Vagina (tissue), 2 donors: ENCODE measurements around the gene BSPRY. TPM values are rescaled to one million over a fixed set of nuclear protein-coding genes. Genes with fewer than 3 reads are reported as not detected.

Experiments
- DNase-seq, 2 donors: peaks; one replicate each; pipeline ENCODE4 v3.0.0-alpha.2; 2017; ENCODE audit errors: extremely low spot score in 2 of 2
- H3K27ac ChIP-seq: fragments of 200-600 bp; sonication (generic); one replicate; pipeline ENCODE4 v1.5.1; 2019
- H3K27me3 ChIP-seq: fragments of 200-600 bp; sonication (generic); one replicate; pipeline ENCODE4 v1.5.1; 2019
- H3K36me3 ChIP-seq, 2 donors: fragments of 200-600 bp; sonication (generic); one replicate each; pipeline ENCODE4 v1.5.1; 2017 to 2019
- H3K4me1 ChIP-seq: fragments of 200-600 bp; sonication (generic); one replicate; pipeline ENCODE4 v1.5.1; 2019
- H3K4me3 ChIP-seq, 2 donors: fragments of 200-600 bp; sonication (generic); 1 replicate in 1 of 2; 2 replicates in 1 of 2; pipeline ENCODE4 v1.5.1; 2016 to 2019
- H3K9me3 ChIP-seq: fragments of 200-600 bp; sonication (generic); one replicate; pipeline ENCODE4 v1.5.1; 2019
- CTCF ChIP-seq, 3 experiments: fragments of 450-650 bp in 2 of 3; fragments of 200-600 bp in 1 of 3; sonication (generic) in 1 of 3; IDR thresholded peaks; one replicate each; pipeline ENCODE4 v1.5.1; 2017 to 2019; ENCODE audit warnings: antibody characterized with exemption in 3 of 3, mild to moderate bottlenecking in 2 of 3, moderate library complexity in 2 of 3
- POLR2A ChIP-seq, 2 donors: fragments of 450-650 bp; IDR thresholded peaks; one replicate each; pipeline ENCODE4 v1.6.1; 2017; ENCODE audit warnings: antibody characterized with exemption in 2 of 2, mild to moderate bottlenecking in 2 of 2, moderate library complexity in 2 of 2
- POLR2AphosphoS5 ChIP-seq, 2 donors: sonication (generic); formaldehyde crosslinking; IDR thresholded peaks; one replicate each; pipeline ENCODE4 v1.9.0; 2017; ENCODE audit warnings: antibody characterized with exemption in 2 of 2, mild to moderate bottlenecking in 2 of 2, low read depth in 1 of 2; ENCODE audit not compliant: insufficient read depth in 1 of 2
- intact Hi-C: fragments of 100-400 bp; cut with DNase I; formaldehyde crosslinking; loops from one replicate; pipeline ENCODE4 v1.15.1; 2023
- total RNA-seq: library from RNA; depleted of rRNA; stranded (reverse); fragments of >200 nt; gene quantifications from one replicate; pipeline ENCODE4 v1.2.3, GENCODE V29; 2016

BSPRY gene
- total RNA-seq, 1 donor from 2014 or later = 3.9 TPM

GRCh38 chr9:113340011-113340699, 9.2 kb upstream of the BSPRY start, which contains the start of gene WDR31:
TSS of gene WDR31 (minus strand) at chr9:113340275. CDS start at chr9:113332022, 8,253 bp downstream.
- peak within 1 kb of the TSS; percentile 61 to 88 for H3K4me3 ChIP-seq
- intact Hi-C loops = no loop called here
- peak in 1 of 2 donors; percentile 87 for DNase-seq

GRCh38 chr9:113341712-113342410, 7.5 kb upstream of the BSPRY start:
- peaks cover 19% of the 10 kb centered on the region for H3K4me1 ChIP-seq
- TF ChIP-seq CTCF (IDR thresholded peaks at IDR 0.05) (no peak), POLR2AphosphoS5 (IDR thresholded peaks at IDR 0.05; ENCODE audit: insufficient read depth in 1 of 2, low read depth in 1 of 2) (peak in 1 of 2 donors; percentile 64)

More at GRCh38 chr9:113340011-113340699, 9.2 kb upstream of the BSPRY start, which contains the start of gene WDR31:
- no peaks in the 10 kb centered on the region for H3K27me3 ChIP-seq
- peaks cover 19% of the 10 kb centered on the region for H3K4me1 ChIP-seq
- no peaks in the 10 kb centered on the region for H3K9me3 ChIP-seq
- TF ChIP-seq POLR2A (IDR thresholded peaks at IDR 0.05) = peak in 1 of 2 donors; percentile 39
- TF ChIP-seq CTCF (IDR thresholded peaks at IDR 0.05) = no peak
- TF ChIP-seq POLR2AphosphoS5 (IDR thresholded peaks at IDR 0.05; ENCODE audit: insufficient read depth in 1 of 2, low read depth in 1 of 2) = peak; percentile 83 to 88
- H3K27ac ChIP-seq = peak within 1 kb of the TSS; percentile 75
- H3K36me3 ChIP-seq = no peaks in the 10 kb centered on the region

GRCh38 chr9:113343732-113344231, 5.6 kb upstream of the BSPRY start:
- H3K4me1 ChIP-seq = peaks cover 19% of the 10 kb centered on the region
- intact Hi-C loops = no loop called here

More at GRCh38 chr9:113341712-113342410, 7.5 kb upstream of the BSPRY start:
- intact Hi-C loops = no loop called here
- Histone ChIP-seq H3K27me3 (no peaks in the 10 kb centered on the region), H3K27ac (no peak overlapping the region), H3K4me3 (no peak overlapping the region), H3K36me3 (no peaks in the 10 kb centered on the region), H3K9me3 (no peaks in the 10 kb centered on the region)
- no peak for DNase-seq

GRCh38 chr9:113345190-113345589, 4.2 kb upstream of the BSPRY start:
- H3K36me3 ChIP-seq = no peaks in the 10 kb centered on the region
- H3K27me3 ChIP-seq = no peaks in the 10 kb centered on the region
- H3K4me3 ChIP-seq = no peak overlapping the region
- intact Hi-C loops = no loop called here
- H3K27ac ChIP-seq = no peak overlapping the region
- TF ChIP-seq POLR2AphosphoS5 (IDR thresholded peaks at IDR 0.05; ENCODE audit: insufficient read depth in 1 of 2, low read depth in 1 of 2) (no peak), CTCF (IDR thresholded peaks at IDR 0.05) (no peak), POLR2A (IDR thresholded peaks at IDR 0.05) (no peak)
- peaks cover 17% of the 10 kb centered on the region for H3K4me1 ChIP-seq
- DNase-seq = no peak
- H3K9me3 ChIP-seq = no peaks in the 10 kb centered on the region

More at GRCh38 chr9:113343732-113344231, 5.6 kb upstream of the BSPRY start:
- Histone ChIP-seq H3K36me3 (no peaks in the 10 kb centered on the region), H3K27ac (peak overlapping the region; percentile 56), H3K27me3 (no peaks in the 10 kb centered on the region), H3K9me3 (no peaks in the 10 kb centered on the region), H3K4me3 (no peak overlapping the region)
- TF ChIP-seq CTCF (IDR thresholded peaks at IDR 0.05) = no peak
- TF ChIP-seq POLR2A (IDR thresholded peaks at IDR 0.05) = no peak
- TF ChIP-seq POLR2AphosphoS5 (IDR thresholded peaks at IDR 0.05; ENCODE audit: insufficient read depth in 1 of 2, low read depth in 1 of 2) = peak; percentile 50 to 52
- DNase-seq = no peak
